K562 (cell line): Measurements from ENCODE around the gene KCNMB1. TPM values are rescaled to one million over a fixed set of nuclear protein-coding genes. Genes with fewer than 3 reads are reported as not detected.
A peak's percentile ranks its signal among the peaks of the same experiment; 100 is the strongest.

Experiments used
- ATAC-seq: fragments of 200-7000 bp; cut with Tn5 transposase; 3 replicates; pipeline ENCODE4 v1.9.1; 2020; ENCODE audit warnings: moderate library complexity
- BruUV-seq: library from RNA; stranded (reverse); fragments of 400-500 nt; replicated peaks from 2 replicates; lab custom pipeline; 2021; lab: Mats Ljungman, UMichigan
- CTCF ChIA-PET: fragments of 300-600 bp; formaldehyde crosslinking; extraction: SDS; loops from one replicate; lab custom pipeline; 2021; ENCODE audit warnings: low intra/inter-chr PET ratio; lab: Yijun Ruan, JAX
- POLR2A ChIA-PET: fragments of 300-600, 350-650 bp; sonication (Branson Sonifier 250); formaldehyde crosslinking; extraction: SDS; loops from one replicate; lab custom pipeline; 2021; ENCODE audit warnings: antibody characterized with exemption, inconsistent platforms; lab: Yijun Ruan, JAX
- DNase-seq, 4 experiments: peaks; one replicate each; pipeline versions ENCODE4 v3.0.0 to v3.0.0-alpha.2; 2011 to 2018; ENCODE audit warnings: low spot score in 3 of 4, mixed read lengths in 3 of 4; ENCODE audit errors: extremely low read depth in 1 of 4
- FAIRE-seq: peaks from 2 replicates; lab custom pipeline; 2011; peaks lifted over from hg19 to GRCh38; lab: Jason Lieb, UNC
- H2AFZ ChIP-seq: 2 replicates; pipeline ENCODE4 v1.6.0; 2011; ENCODE audit warnings: low read depth, low read length, control low read depth, inconsistent platforms
- H3K27ac ChIP-seq: fragments of 200-600 bp; 3 replicates; pipeline ENCODE4 v1.8.0; 2011; ENCODE audit warnings: low read depth, mild to moderate bottlenecking, control low read depth, inconsistent platforms, low read length, moderate library complexity, mixed read lengths; ENCODE audit errors: extremely low read depth
- H3K27me3 ChIP-seq, 2 experiments: fragments of 300-600 bp in 1 of 2; 2 replicates in 1 of 2; 3 replicates in 1 of 2; pipeline versions ENCODE4 v1.6.0 to v1.8.0; 2011; ENCODE audit warnings: inconsistent platforms in 2 of 2, low read length in 2 of 2, mild to moderate bottlenecking in 1 of 2, mixed read lengths in 1 of 2, moderate library complexity in 1 of 2; ENCODE audit not compliant: control insufficient read depth in 2 of 2, insufficient read depth in 2 of 2
- H3K36me3 ChIP-seq: fragments of 300-600 bp; 3 replicates; pipeline ENCODE4 v1.8.0; 2011; ENCODE audit warnings: mild to moderate bottlenecking, low read length, inconsistent platforms; ENCODE audit not compliant: control insufficient read depth, insufficient read depth
- H3K4me1 ChIP-seq, 2 experiments: fragments of 200-600 bp in 1 of 2; replicated peaks in 1 of 2; 2 replicates in 1 of 2; 3 replicates in 1 of 2; pipeline versions ENCODE4 v1.5.1 to v1.8.0; 2011; ENCODE audit warnings: inconsistent platforms in 2 of 2, low read length in 2 of 2, mild to moderate bottlenecking in 1 of 2, mixed read lengths in 1 of 2, moderate library complexity in 1 of 2; ENCODE audit not compliant: control insufficient read depth in 2 of 2, insufficient read depth in 2 of 2
- H3K4me2 ChIP-seq: 2 replicates; pipeline ENCODE4 v1.6.1; 2011; ENCODE audit warnings: low read length, control low read depth, inconsistent platforms, mixed read lengths; ENCODE audit not compliant: insufficient read depth
- H3K4me3 ChIP-seq: fragments of 200-600 bp; sonication (generic), shearing (Covaris generic); 2 replicates; pipeline ENCODE4 v1.5.1; 2016; ENCODE audit warnings: control low read depth, inconsistent platforms
- H3K79me2 ChIP-seq: fragments of 200-600 bp; 3 replicates; pipeline ENCODE4 v1.8.0; 2011; ENCODE audit warnings: low read length, inconsistent platforms; ENCODE audit not compliant: control insufficient read depth, insufficient read depth
- H3K9ac ChIP-seq, 2 experiments: 2 replicates each; pipeline versions ENCODE4 v1.6.0 to v1.6.1; 2011; ENCODE audit warnings: low read depth in 2 of 2, low read length in 2 of 2, control low read depth in 1 of 2, inconsistent platforms in 1 of 2, mild to moderate bottlenecking in 1 of 2, mixed read lengths in 1 of 2; ENCODE audit not compliant: insufficient read depth in 1 of 2
- H3K9me1 ChIP-seq: one replicate; pipeline ENCODE4 v1.6.0; 2011; ENCODE audit warnings: inconsistent platforms, mild to moderate bottlenecking, low read length, moderate library complexity; ENCODE audit not compliant: control insufficient read depth, insufficient read depth
- H3K9me3 ChIP-seq: replicated peaks from 2 replicates; pipeline ENCODE4 v1.5.1; 2011; ENCODE audit warnings: low read depth, low read length, inconsistent platforms; ENCODE audit not compliant: control insufficient read depth, insufficient read depth
- H4K20me1 ChIP-seq: replicated peaks from 2 replicates; pipeline ENCODE4 v1.6.1; 2011; ENCODE audit warnings: low read length, inconsistent platforms, mixed read lengths; ENCODE audit not compliant: control insufficient read depth, insufficient read depth
- CREBBP ChIP-seq: IDR thresholded peaks from one replicate; pipeline ENCODE4 v1.6.1; 2012; ENCODE audit warnings: low read depth, mild to moderate bottlenecking, control low read depth, inconsistent platforms, low read length
- EGR1 ChIP-seq: fragments of 450-650 bp; conservative IDR thresholded peaks from 2 replicates; pipeline ENCODE4 v1.6.1; 2017; ENCODE audit warnings: mild to moderate bottlenecking
- ESRRB ChIP-seq: fragments of 250-450 bp; sonication (Bioruptor Pico); IDR thresholded peaks from 2 replicates; pipeline ENCODE4 v1.5.0; 2020; ENCODE audit warnings: mild to moderate bottlenecking, moderate library complexity, borderline replicate concordance
- GTF2F1 ChIP-seq: IDR thresholded peaks from 2 replicates; pipeline ENCODE4 v1.6.1; 2011; ENCODE audit warnings: low read depth, low read length, improper control_type of control experiment
- HBP1 ChIP-seq: fragments of 450-650 bp; formaldehyde crosslinking; IDR thresholded peaks from 2 replicates; pipeline ENCODE4 v1.4.0; 2022; ENCODE audit warnings: missing genetic modification characterization
- HDAC1 ChIP-seq, 2 experiments: fragments of 450-650 bp; IDR thresholded peaks; 2 replicates each; pipeline ENCODE4 v1.6.1; 2016 to 2017; ENCODE audit warnings: inconsistent platforms in 1 of 2, mild to moderate bottlenecking in 1 of 2, moderate library complexity in 1 of 2
- LARP7 ChIP-seq: fragments of 450-650 bp; IDR thresholded peaks from 2 replicates; pipeline ENCODE4 v1.6.1; 2016
- MLLT1 ChIP-seq, 2 experiments: fragments of 450-650 bp; IDR thresholded peaks; 2 replicates each; pipeline ENCODE4 v1.6.1; 2016
- RBBP5 ChIP-seq: fragments of 200-600 bp; sonication (generic); IDR thresholded peaks from 2 replicates; pipeline ENCODE4 v1.6.1; 2012; ENCODE audit warnings: borderline replicate concordance, mild to moderate bottlenecking, low read length, control low read depth, inconsistent platforms; ENCODE audit not compliant: insufficient read depth, poor library complexity, severe bottlenecking
- U2AF1 ChIP-seq: fragments of 200-400 bp; formaldehyde crosslinking; optimal IDR thresholded peaks from 2 replicates; pipeline ENCODE3; 2017; ENCODE audit warnings: mild to moderate bottlenecking, low read depth, low read length, moderate library complexity
- ZBTB26 ChIP-seq: fragments of 450-650 bp; formaldehyde crosslinking; IDR thresholded peaks from 2 replicates; pipeline ENCODE4 v1.4.0; 2022; ENCODE audit warnings: missing genetic modification characterization
- ZFP30 ChIP-seq: fragments of 250-450 bp; sonication (Bioruptor Pico); IDR thresholded peaks from 2 replicates; pipeline ENCODE4 v1.8.0; 2022; ENCODE audit warnings: moderate library complexity, mild to moderate bottlenecking, inconsistent platforms, borderline replicate concordance
- ZNF280B ChIP-seq: fragments of 250-450 bp; sonication (Bioruptor Pico); IDR thresholded peaks from 2 replicates; pipeline ENCODE4 v1.5.1; 2021; ENCODE audit warnings: mild to moderate bottlenecking
- ZNF445 ChIP-seq: fragments of 250-450 bp; sonication (Bioruptor Pico); IDR thresholded peaks from 2 replicates; pipeline ENCODE4 v1.4.0; 2020; ENCODE audit warnings: low read depth, mild to moderate bottlenecking, moderate library complexity
- WGBS: fragments of 100-300 bp; shearing (Covaris generic); methylation state at CpG from one replicate; pipeline ENCODE4 v1.1.6; 2016; ENCODE audit warnings: low coverage, mixed read lengths; ENCODE audit not compliant: insufficient coverage; ENCODE audit errors: missing lambda C conversion rate; 5-methylcytosine and 5-hydroxymethylcytosine counted together
- in situ Hi-C: fragments of 300-500 bp; cut with MboI; formaldehyde crosslinking; loops from 4 replicates; pipeline ENCODE4 v1.15.0; 2018; ENCODE audit warnings: inconsistent platforms, mixed read lengths
- intact Hi-C: fragments of 100-400 bp; cut with micrococcal nuclease; formaldehyde crosslinking; loops from 2 replicates; pipeline ENCODE4 v1.14.2; 2022
- polyA plus RNA-seq, 8 experiments: library from polyadenylated mRNA; depleted of rRNA in 4 of 8; stranded (reverse) in 5 of 8; unstranded in 3 of 8; fragments of >200 nt; fragmentation: Nextera tagmentation in 2 of 8; fragmentation: Illumina TruSeq in 1 of 8; extraction: Ambion mirVana in 2 of 8; extraction: Trizol in 1 of 8; gene quantifications; 2 replicates each; pipeline versions ENCODE4 v1.2.1 to v1.2.3, GENCODE V29; 2011 to 2014; ENCODE audit warnings: inconsistent platforms in 1 of 8, missing spikeins in 1 of 8
- total RNA-seq, 7 experiments: library from RNA; depleted of rRNA in 6 of 7; stranded (reverse); fragments of >200 nt in 6 of 7; fragmentation: Illumina TruSeq in 2 of 7; extraction: Trizol in 2 of 7; gene quantifications; 2 replicates each; pipeline versions ENCODE4 v1.2.1 to v1.2.3, GENCODE V29; 2011 to 2021; ENCODE audit warnings: low replicate concordance in 1 of 7

The KCNMB1 gene
- total and polyA plus RNA-seq, 9 of the 15 experiments (the other 6 are each of a cell fraction or from before 2014, with no cell fraction given): not detected

GRCh38 chr5:170329524-170329923 is 59.6 kb downstream of the KCNMB1 start:
- intact Hi-C loops: no loop called here
- Histone ChIP-seq H3K9me3 (no peaks in the 10 kb centered on the region), H3K9me1 (no peaks in the 10 kb centered on the region), H3K4me3 (no peak overlapping the region), H3K79me2 (peaks cover 5% of the 10 kb centered on the region; the same call in 1 of the 3 replicates), H4K20me1 (no peaks in the 10 kb centered on the region), H3K36me3 (no peaks in the 10 kb centered on the region), H3K4me2 (no peak overlapping the region), H3K4me1 (peaks cover 7 to 52% of the 10 kb centered on the region in 2 experiments; a peak in 4 of 5 replicates), H3K27me3 (no peaks in the 10 kb centered on the region), H2AFZ (no peak overlapping the region), H3K27ac (no peak overlapping the region), H3K9ac (no peak overlapping the region)
- TF ChIP-seq ESRRB (CRISPR knock-in tag) (no peak), HDAC1 (IDR thresholded peaks at IDR 0.05) (0 out of 4 replicates have a peak, but pooled peaks of 1 of the 2 experiments have one; percentile 14), ZNF280B (CRISPR knock-in tag) (no peak), U2AF1 (no peak), GTF2F1 (no peak), CREBBP (peak; percentile 39), MLLT1 (IDR thresholded peaks at IDR 0.05) (0 out of 4 replicates have a peak, but pooled peaks of 1 of the 2 experiments have one; percentile 22), RBBP5 (no peak), HBP1 (no peak), EGR1 (0 out of 2 replicates have a peak, but pooled peaks have one; percentile 11), ZBTB26 (CRISPR knock-in tag) (0 out of 2 replicates have a peak, but pooled peaks have one; percentile 55), ZNF445 (no peak), LARP7 (peak; percentile 26; the same call in 1 of the 2 replicates), ZFP30 (CRISPR knock-in tag) (no peak)
- ATAC-seq (no peak), FAIRE-seq (no peak), DNase-seq (no peak)
- in situ Hi-C loops: no loop called here
- CTCF ChIA-PET: no interaction called here
- POLR2A ChIA-PET: no interaction called here
- BruUV-seq: no TSS peak
- WGBS: 32% methylated on average over 3 of the region's 3 CpGs
